Gastroesophageal sphincter (tissue), 4 donors: Measurements from ENCODE around the gene PODNL1. TPM values are rescaled to one million over a fixed set of nuclear protein-coding genes. Genes with fewer than 3 reads are reported as not detected.
A peak's percentile ranks its signal among the peaks of the same experiment; 100 is the strongest.

Source experiments
- ATAC-seq: fragments of 150-250 bp; one replicate; pipeline ENCODE4 v1.9.1; 2016; ENCODE audit warnings: mild to moderate bottlenecking, moderate library complexity
- H3K27ac ChIP-seq, 4 donors: fragments of 200-600 bp; sonication (generic) in 3 of 4; 1 replicate in 3 of 4; 2 replicates in 1 of 4; pipeline ENCODE4 v1.5.1; 2016 to 2019
- H3K27me3 ChIP-seq: fragments of 200-600 bp; sonication (generic); one replicate; pipeline ENCODE4 v1.5.1; 2019
- H3K36me3 ChIP-seq, 2 donors: fragments of 200-600 bp; sonication (generic); one replicate each; pipeline ENCODE4 v1.5.1; 2019; ENCODE audit warnings: control low read depth in 1 of 2
- H3K4me1 ChIP-seq, 3 donors: fragments of 200-600 bp; sonication (generic); 1 replicate in 2 of 3; 2 replicates in 1 of 3; pipeline ENCODE4 v1.5.1; 2016 to 2019; ENCODE audit warnings: control low read depth in 2 of 3
- H3K4me3 ChIP-seq, 2 donors: fragments of 200-600 bp; sonication (generic); one replicate each; pipeline ENCODE4 v1.5.1; 2019; ENCODE audit warnings: mild to moderate bottlenecking in 1 of 2, moderate library complexity in 1 of 2
- H3K9me3 ChIP-seq, 3 donors: fragments of 200-600 bp; sonication (generic); one replicate each; pipeline ENCODE4 v1.5.1; 2017 to 2019; ENCODE audit warnings: control low read depth in 2 of 3
- EP300 ChIP-seq: sonication (generic); formaldehyde crosslinking; IDR thresholded peaks from one replicate; pipeline ENCODE4 v1.6.1; 2017; ENCODE audit warnings: antibody characterized with exemption, mild to moderate bottlenecking
- POLR2A ChIP-seq, 2 donors: fragments of 450-650 bp; IDR thresholded peaks; one replicate each; pipeline ENCODE4 v1.6.1; 2017; ENCODE audit warnings: antibody characterized with exemption in 2 of 2, mild to moderate bottlenecking in 2 of 2, moderate library complexity in 1 of 2
- POLR2AphosphoS5 ChIP-seq: sonication (generic); formaldehyde crosslinking; IDR thresholded peaks from one replicate; pipeline ENCODE4 v1.6.1; 2017; ENCODE audit warnings: antibody characterized with exemption
- WGBS, 2 donors: methylation state at CpG; one replicate each; pipeline ENCODE4 v1.1.5; 2018; ENCODE audit warnings: low coverage in 1 of 2; 5-methylcytosine and 5-hydroxymethylcytosine counted together
- total RNA-seq, 4 donors: library from RNA; depleted of rRNA; stranded (reverse); fragments of >200 nt; gene quantifications; one replicate each; pipeline ENCODE4 v1.1.0, GENCODE V29; 2016
- TF ChIP-seq, protein P1 (sequence below), 4 experiments: fragments of 200-600 bp in 2 of 4; fragments of 450-650 bp in 2 of 4; sonication (generic) in 1 of 4; IDR thresholded peaks; one replicate each; pipeline ENCODE4 v1.5.1; 2017 to 2019; ENCODE audit warnings: antibody characterized with exemption in 4 of 4, mild to moderate bottlenecking in 2 of 4, moderate library complexity in 2 of 4

PODNL1 gene
- total RNA-seq, 4 donors from 2014 or later = 0.62 to 0.67 TPM; not detected in 2

DNA sequence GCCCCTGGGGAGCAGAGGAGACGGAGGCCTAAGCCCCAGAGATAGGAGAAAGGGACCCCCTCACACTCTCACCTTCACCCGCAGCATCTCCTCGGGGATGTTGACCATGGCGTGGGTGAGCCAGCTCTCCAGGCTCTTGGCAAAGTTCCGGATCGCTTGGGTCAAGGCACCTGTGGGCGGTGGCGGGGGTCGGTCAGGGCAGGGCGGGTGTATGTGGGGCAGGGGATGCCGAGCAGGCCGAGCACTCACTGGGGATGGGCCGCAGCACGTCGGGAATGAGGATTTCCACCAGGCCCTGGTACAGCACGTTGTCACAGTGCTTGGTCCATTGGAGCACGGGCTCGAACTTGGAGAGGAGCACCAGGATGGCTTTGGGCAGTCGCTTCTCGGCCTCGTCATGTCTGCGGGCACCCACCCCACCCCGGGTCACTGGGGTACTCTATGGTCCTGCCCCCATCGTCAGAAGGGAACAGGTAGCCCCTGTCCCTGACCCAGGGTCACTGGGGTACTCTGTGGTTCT is 27.2 kb upstream of the PODNL1 start:
- Histone ChIP-seq H3K27me3 (no peaks in the 10 kb centered on the region), H3K4me3 (no peak overlapping the region), H3K4me1 (peaks cover 0 to 20% (median 0%) of the 10 kb centered on the region in 3 donors), H3K9me3 (no peaks in the 10 kb centered on the region), H3K36me3 (peaks cover 0 to 97% of the 10 kb centered on the region in 2 donors), H3K27ac (no peak overlapping the region)
- TF ChIP-seq POLR2A (IDR thresholded peaks at IDR 0.05) = no peak
- TF ChIP-seq EP300 = no peak
- no peak for TF ChIP-seq POLR2AphosphoS5
- TF ChIP-seq, protein P1, sequence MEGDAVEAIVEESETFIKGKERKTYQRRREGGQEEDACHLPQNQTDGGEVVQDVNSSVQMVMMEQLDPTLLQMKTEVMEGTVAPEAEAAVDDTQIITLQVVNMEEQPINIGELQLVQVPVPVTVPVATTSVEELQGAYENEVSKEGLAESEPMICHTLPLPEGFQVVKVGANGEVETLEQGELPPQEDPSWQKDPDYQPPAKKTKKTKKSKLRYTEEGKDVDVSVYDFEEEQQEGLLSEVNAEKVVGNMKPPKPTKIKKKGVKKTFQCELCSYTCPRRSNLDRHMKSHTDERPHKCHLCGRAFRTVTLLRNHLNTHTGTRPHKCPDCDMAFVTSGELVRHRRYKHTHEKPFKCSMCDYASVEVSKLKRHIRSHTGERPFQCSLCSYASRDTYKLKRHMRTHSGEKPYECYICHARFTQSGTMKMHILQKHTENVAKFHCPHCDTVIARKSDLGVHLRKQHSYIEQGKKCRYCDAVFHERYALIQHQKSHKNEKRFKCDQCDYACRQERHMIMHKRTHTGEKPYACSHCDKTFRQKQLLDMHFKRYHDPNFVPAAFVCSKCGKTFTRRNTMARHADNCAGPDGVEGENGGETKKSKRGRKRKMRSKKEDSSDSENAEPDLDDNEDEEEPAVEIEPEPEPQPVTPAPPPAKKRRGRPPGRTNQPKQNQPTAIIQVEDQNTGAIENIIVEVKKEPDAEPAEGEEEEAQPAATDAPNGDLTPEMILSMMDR (IDR thresholded peaks at IDR 0.05) = no peak
- 100% methylated on average over 1 of the region's 24 CpGs; no CpG with 5 or more reads in 1 of the 2 donors for WGBS, 2 donors
- no peak for ATAC-seq

DNA sequence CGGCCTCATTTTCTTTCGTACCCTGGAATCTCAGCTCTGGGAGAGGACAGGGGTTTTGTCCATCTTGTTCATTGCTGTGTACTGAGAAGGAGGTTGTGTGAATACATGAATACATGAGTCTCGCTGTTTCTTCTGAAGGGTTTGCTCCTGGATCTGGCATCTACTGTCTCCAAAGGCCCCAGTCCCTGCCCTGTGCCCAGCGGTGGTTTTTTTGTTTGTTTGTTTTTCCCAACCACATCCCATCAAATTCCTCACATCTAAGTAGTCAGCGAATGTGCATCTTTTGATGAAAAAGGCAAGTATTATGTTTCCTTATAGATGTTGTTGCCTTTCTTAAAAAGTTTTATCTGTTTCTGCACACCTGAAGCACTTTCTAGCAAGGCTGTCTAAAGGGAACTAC is 26.6 kb upstream of the PODNL1 start:
- Histone ChIP-seq H3K4me1 (peaks cover 0 to 20% (median 0%) of the 10 kb centered on the region in 3 donors), H3K36me3 (peaks cover 0 to 98% of the 10 kb centered on the region in 2 donors), H3K27me3 (no peaks in the 10 kb centered on the region), H3K4me3 (no peak overlapping the region), H3K27ac (no peak overlapping the region), H3K9me3 (no peaks in the 10 kb centered on the region)
- TF ChIP-seq, protein P1 (IDR thresholded peaks at IDR 0.05) = no peak
- TF ChIP-seq POLR2AphosphoS5 (no peak), EP300 (no peak), POLR2A (IDR thresholded peaks at IDR 0.05) (no peak)
- WGBS, 2 donors = 81 to 91% methylated on average over 5 of the region's 5 CpGs
- ATAC-seq = no peak

DNA sequence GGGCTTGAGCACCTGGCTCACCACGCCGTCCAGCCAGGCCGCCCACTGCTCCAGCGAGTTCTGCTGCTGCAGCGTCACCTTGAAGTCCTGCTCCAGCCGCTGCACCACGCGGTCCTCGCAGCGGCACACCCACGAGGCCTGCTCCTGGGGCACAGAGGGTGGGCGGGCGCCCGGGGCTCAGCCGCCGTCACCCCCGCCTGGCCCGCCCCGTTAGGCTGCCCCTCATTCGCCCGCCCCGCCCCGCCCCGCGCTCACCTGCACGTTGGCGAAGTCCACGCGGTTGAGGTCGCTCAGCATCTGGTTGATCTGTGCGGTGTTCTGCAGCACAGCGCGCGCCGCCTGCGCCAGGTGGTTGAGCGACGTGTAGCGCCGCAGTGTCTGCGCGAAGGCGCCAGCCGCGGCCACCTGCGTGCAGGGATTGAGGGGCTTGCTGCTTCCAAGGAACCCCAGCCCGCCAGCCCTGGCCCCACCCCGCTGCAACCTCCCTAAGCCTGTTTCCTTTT is 25.4 kb upstream of the PODNL1 start:
- peaks cover 0 to 98% of the 10 kb centered on the region in 2 donors for H3K36me3 ChIP-seq
- peak overlapping the region in 2 of 4 donors; percentile 53 to 66 for H3K27ac ChIP-seq
- peak; percentile 3 for ATAC-seq
- H3K4me1 ChIP-seq = peaks cover 0 to 20% (median 0%) of the 10 kb centered on the region in 3 donors
- TF ChIP-seq POLR2A (IDR thresholded peaks at IDR 0.05) = no peak
- TF ChIP-seq, protein P1 (IDR thresholded peaks at IDR 0.05) = no peak
- no peak for TF ChIP-seq EP300
- no peak for TF ChIP-seq POLR2AphosphoS5
- H3K27me3 ChIP-seq = no peaks in the 10 kb centered on the region
- 93 to 98% methylated on average over 3 to 8 of the region's 48 CpGs for WGBS, 2 donors
- peak overlapping the region in 1 of 2 donors; percentile 48 for H3K4me3 ChIP-seq
- H3K9me3 ChIP-seq = no peaks in the 10 kb centered on the region

DNA sequence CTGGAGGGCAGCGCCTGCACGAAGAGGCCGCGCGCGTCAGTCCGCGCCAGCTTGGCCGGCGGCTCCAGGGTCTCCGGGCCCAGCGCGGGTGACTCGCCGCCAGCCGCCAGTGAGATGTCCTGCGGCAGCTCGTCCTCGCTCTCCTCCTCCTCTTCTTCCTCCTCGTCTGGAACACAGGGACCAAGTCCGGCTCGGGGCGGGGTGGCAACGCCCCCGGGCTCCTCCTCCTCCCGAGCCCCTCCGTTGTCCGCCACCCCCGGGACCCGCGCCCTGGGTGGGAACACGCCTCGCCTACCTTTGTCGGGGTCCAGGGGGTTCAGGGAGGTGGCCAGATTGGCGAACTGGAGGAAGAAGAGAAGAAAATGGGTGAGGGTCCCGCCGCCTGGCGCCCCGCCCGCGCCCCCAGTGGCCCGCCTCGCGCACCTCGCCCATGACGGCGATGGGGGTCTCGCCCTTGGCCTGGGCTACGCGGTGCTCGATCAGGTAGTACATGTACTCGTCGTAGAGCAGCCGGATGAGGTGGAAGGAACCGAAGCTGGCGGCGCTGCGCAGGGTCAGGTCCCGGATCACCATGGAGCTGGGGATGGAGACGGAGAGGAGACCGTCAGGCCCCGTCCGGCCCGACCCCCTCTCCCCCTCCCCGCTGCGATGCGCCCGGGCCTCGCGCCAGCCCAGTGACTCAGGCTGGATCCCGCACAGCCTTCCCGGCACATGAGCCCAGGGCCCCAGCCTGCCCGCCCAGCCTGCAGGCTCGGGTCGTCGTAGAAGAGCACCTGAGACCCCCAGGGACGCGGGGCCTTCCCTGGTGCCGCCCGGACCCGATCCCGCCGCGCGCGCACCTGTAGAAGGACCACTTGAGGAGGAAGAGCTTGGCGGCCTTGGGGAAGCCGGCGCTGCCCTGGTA is 24.7 kb upstream of the PODNL1 start:
- ATAC-seq = peak; percentile 42
- Histone ChIP-seq H3K27me3 (no peaks in the 10 kb centered on the region), H3K4me3 (peak overlapping the region; percentile 17 to 48), H3K4me1 (peaks cover 0 to 20% (median 0%) of the 10 kb centered on the region in 3 donors), H3K36me3 (peaks cover 0 to 98% of the 10 kb centered on the region in 2 donors), H3K9me3 (no peaks in the 10 kb centered on the region), H3K27ac (peak overlapping the region in 3 of 4 donors; percentile 13 to 66 (median 53))
- WGBS, 2 donors = no CpG with 5 or more reads among the region's 89 CpGs
- TF ChIP-seq EP300 (no peak), POLR2A (IDR thresholded peaks at IDR 0.05) (no peak)
